ENCODE measurements around the gene COX7A1. TPM values are rescaled to one million over a fixed set of nuclear protein-coding genes. Genes with fewer than 3 reads are reported as not detected.

Gene COX7A1
- total RNA-seq, 1 experiment from 2014 or later = not detected

GRCh38 chr19:36114721-36115452 is 37.4 kb downstream of the COX7A1 start, which contains the start of gene POLR2I:
Gene POLR2I, minus strand, starts transcription at chr19:36114875. Its CDS starts 19 bp downstream, at chr19:36114856.
- Histone ChIP-seq H3K4me3 (ENCODE audit: low read depth, low read length, poor library complexity, severe bottlenecking) (peak within 1 kb of the TSS; percentile 60), H3K9me3 (ENCODE audit: low read depth, low read length, poor library complexity, severe bottlenecking) (no peaks in the 10 kb centered on the region), H3K27me3 (replicated peaks; ENCODE audit: insufficient read depth, low read depth, low read length, poor library complexity) (no peaks in the 10 kb centered on the region), H3K4me1 (ENCODE audit: insufficient read depth, low read length, poor library complexity, severe bottlenecking) (peaks cover 13% of the 10 kb centered on the region), H3K27ac (ENCODE audit: low read depth, low read length, poor library complexity, severe bottlenecking) (peak within 1 kb of the TSS; percentile 78), H3K36me3 (ENCODE audit: insufficient read depth, low read length, poor library complexity, severe bottlenecking) (peaks cover 18% of the 10 kb centered on the region)
- peak; percentile 100 for DNase-seq (ENCODE audit: low spot score)
- ChIA-PET CTCF (interaction anchor here (0.6 kb wide), 1 partner anchor 13 kb away, joined by 4 read pairs; no protein-coding TSS in a partner anchor), POLR2A (ENCODE audit: low non-redundant PET) (interaction anchor here (0.5 to 0.7 kb wide), 3 partner anchors 23 to 60 kb away, joined by 3 to 4 read pairs (median 4); partner anchors contain the start of gene WDR62)
- TF ChIP-seq EZH2 (IDR thresholded peaks at IDR 0.05; ENCODE audit: borderline replicate concordance, low read depth, low read length, poor library complexity, severe bottlenecking) = no peak
- no peak for TF ChIP-seq CTCF (conservative IDR thresholded peaks at IDR 0.05; ENCODE audit: low read depth, low read length)
- BruUV-seq (replicated peaks) = no TSS peak
- intact Hi-C loops (cut with micrococcal nuclease; ENCODE audit: unreplicated experiment) = loop anchor here (2.0 kb wide), 1 partner anchor 60 kb away; the partner anchor contains the start of genes THAP8 and WDR62

GRCh38 chr19:36113894-36114720 is 38.1 kb downstream of the COX7A1 start:
- DNase-seq (ENCODE audit: low spot score) = no peak
- H3K9me3 ChIP-seq (ENCODE audit: low read depth, low read length, poor library complexity, severe bottlenecking) = no peaks in the 10 kb centered on the region
- TF ChIP-seq CTCF (conservative IDR thresholded peaks at IDR 0.05; ENCODE audit: low read depth, low read length) (no peak), EZH2 (IDR thresholded peaks at IDR 0.05; ENCODE audit: borderline replicate concordance, low read depth, low read length, poor library complexity, severe bottlenecking) (no peak)
- TSS peak; percentile 48 for BruUV-seq (replicated peaks)
- CTCF ChIA-PET = no interaction called here
- no peaks in the 10 kb centered on the region for H3K27me3 ChIP-seq (replicated peaks; ENCODE audit: insufficient read depth, low read depth, low read length, poor library complexity)
- H3K27ac ChIP-seq (ENCODE audit: low read depth, low read length, poor library complexity, severe bottlenecking) = peak overlapping the region; percentile 78
- peaks cover 17% of the 10 kb centered on the region for H3K36me3 ChIP-seq (ENCODE audit: insufficient read depth, low read length, poor library complexity, severe bottlenecking)
- peaks cover 13% of the 10 kb centered on the region for H3K4me1 ChIP-seq (ENCODE audit: insufficient read depth, low read length, poor library complexity, severe bottlenecking)
- POLR2A ChIA-PET (ENCODE audit: low non-redundant PET) = interaction anchor here (0.5 kb wide), 2 partner anchors 27 to 100 kb away, joined by 3 to 6 read pairs; partner anchors contain the start of genes ZNF146 and ZNF565
- H3K4me3 ChIP-seq (ENCODE audit: low read depth, low read length, poor library complexity, severe bottlenecking) = peak overlapping the region; percentile 60
- intact Hi-C loops (cut with micrococcal nuclease; ENCODE audit: unreplicated experiment) = loop anchor here (2.0 kb wide), 1 partner anchor 59 kb away; the partner anchor contains the start of genes THAP8 and WDR62

- CTCF ChIA-PET = no interaction called here
- intact Hi-C loops (cut with micrococcal nuclease; ENCODE audit: unreplicated experiment) = no loop called here
- no TSS peak for BruUV-seq (replicated peaks)
- Histone ChIP-seq H3K27me3 (replicated peaks; ENCODE audit: insufficient read depth, low read depth, low read length, poor library complexity) (no peaks in the 10 kb centered on the region), H3K4me1 (ENCODE audit: insufficient read depth, low read length, poor library complexity, severe bottlenecking) (peaks cover 13% of the 10 kb centered on the region), H3K4me3 (ENCODE audit: low read depth, low read length, poor library complexity, severe bottlenecking) (peak overlapping the region; percentile 60), H3K27ac (ENCODE audit: low read depth, low read length, poor library complexity, severe bottlenecking) (no peak overlapping the region), H3K9me3 (ENCODE audit: low read depth, low read length, poor library complexity, severe bottlenecking) (no peaks in the 10 kb centered on the region), H3K36me3 (ENCODE audit: insufficient read depth, low read length, poor library complexity, severe bottlenecking) (peaks cover 16% of the 10 kb centered on the region)
- POLR2A ChIA-PET (ENCODE audit: low non-redundant PET) = interaction anchor here (0.5 kb wide), 2 partner anchors 26 to 101 kb away, joined by 3 to 6 read pairs; partner anchors contain the start of genes ZNF146 and ZNF565
- DNase-seq (ENCODE audit: low spot score) = no peak
- no peak for TF ChIP-seq EZH2 (IDR thresholded peaks at IDR 0.05; ENCODE audit: borderline replicate concordance, low read depth, low read length, poor library complexity, severe bottlenecking)
- TF ChIP-seq CTCF (conservative IDR thresholded peaks at IDR 0.05; ENCODE audit: low read depth, low read length) = no peak
Observed at GRCh38 chr19:36113425-36113824, 38.8 kb downstream of the COX7A1 start.
